Mesothelial cell of epicardium (in vitro differentiated cells): Measurements from ENCODE around the gene CIC. TPM values are rescaled to one million over a fixed set of nuclear protein-coding genes. Genes with fewer than 3 reads are reported as not detected.

ENCODE experiments used
- DNase-seq, 2 experiments: peaks; one replicate each; pipeline ENCODE4 v3.0.0; 2021; ENCODE audit warnings: low spot score in 2 of 2; ENCODE audit not compliant: unreplicated experiment in 2 of 2
- H3K27ac Mint-ChIP-seq: 2 replicates; pipeline ENCODE4 v1.8.0; 2021; ENCODE audit warnings: mixed read lengths
- H3K27me3 Mint-ChIP-seq: 2 replicates; pipeline ENCODE4 v1.8.0; 2021; ENCODE audit warnings: low read depth, mixed read lengths
- H3K36me3 Mint-ChIP-seq: 2 replicates; pipeline ENCODE4 v1.8.0; 2021; ENCODE audit warnings: mixed read lengths
- H3K4me1 Mint-ChIP-seq: 2 replicates; pipeline ENCODE4 v1.8.0; 2021; ENCODE audit warnings: mixed read lengths
- H3K4me3 Mint-ChIP-seq: 2 replicates; pipeline ENCODE4 v1.8.0; 2021; ENCODE audit warnings: mild to moderate bottlenecking, moderate library complexity, mixed read lengths
- H3K9me3 Mint-ChIP-seq: 2 replicates; pipeline ENCODE4 v1.8.0; 2021; ENCODE audit warnings: mixed read lengths
- CTCF ChIP-seq: fragments of 200-600 bp; sonication (generic); IDR thresholded peaks from one replicate; pipeline ENCODE4 v1.5.0; 2021; ENCODE audit warnings: antibody characterized with exemption; ENCODE audit not compliant: unreplicated experiment
- total RNA-seq: library from RNA; stranded (reverse); gene quantifications from 3 replicates; pipeline ENCODE4 v1.2.1, GENCODE V29; 2021

The CIC gene
- total RNA-seq, 1 donor from 2014 or later: 90.9 TPM

- peak overlapping the region; percentile 78 for H3K4me3 Mint-ChIP-seq
- peak; percentile 81 to 92 for DNase-seq
- peaks cover 7% of the 10 kb centered on the region for H3K36me3 Mint-ChIP-seq
- no peaks in the 10 kb centered on the region for H3K9me3 Mint-ChIP-seq
- peaks cover 49% of the 10 kb centered on the region for H3K4me1 Mint-ChIP-seq
- H3K27me3 Mint-ChIP-seq: no peaks in the 10 kb centered on the region
- TF ChIP-seq CTCF: peak; percentile 92
- H3K27ac Mint-ChIP-seq: peak overlapping the region; percentile 91
Measured at GRCh38 chr19:42279902-42280814, 11.1 kb downstream of the CIC start.

- no peak overlapping the region for H3K27ac Mint-ChIP-seq
- no peak for DNase-seq
- H3K36me3 Mint-ChIP-seq: peaks cover 4% of the 10 kb centered on the region
- H3K9me3 Mint-ChIP-seq: no peaks in the 10 kb centered on the region
- H3K27me3 Mint-ChIP-seq: no peaks in the 10 kb centered on the region
- peak overlapping the region; percentile 72 for H3K4me3 Mint-ChIP-seq
- TF ChIP-seq CTCF: no peak
- H3K4me1 Mint-ChIP-seq: peaks cover 54% of the 10 kb centered on the region
Measured at GRCh38 chr19:42280815-42281145, 11.7 kb downstream of the CIC start.

GRCh38 chr19:42281146-42281826, 12.2 kb downstream of the CIC start:
- no peaks in the 10 kb centered on the region for H3K36me3 Mint-ChIP-seq
- peak overlapping the region; percentile 72 for H3K4me3 Mint-ChIP-seq
- peaks cover 55% of the 10 kb centered on the region for H3K4me1 Mint-ChIP-seq
- H3K27ac Mint-ChIP-seq: peak overlapping the region; percentile 97
- TF ChIP-seq CTCF: no peak
- DNase-seq: peak in 1 of 2 experiments; percentile 38
- no peaks in the 10 kb centered on the region for H3K27me3 Mint-ChIP-seq
- no peaks in the 10 kb centered on the region for H3K9me3 Mint-ChIP-seq

- peak in 1 of 2 experiments; percentile 17 for DNase-seq
- peaks cover 56% of the 10 kb centered on the region for H3K4me1 Mint-ChIP-seq
Measured at GRCh38 chr19:42281827-42282762, 13.0 kb downstream of the CIC start.

More at GRCh38 chr19:42281827-42282762, 13.0 kb downstream of the CIC start:
- Mint-ChIP-seq H3K27ac (peak overlapping the region; percentile 97), H3K27me3 (no peaks in the 10 kb centered on the region), H3K36me3 (no peaks in the 10 kb centered on the region), H3K9me3 (no peaks in the 10 kb centered on the region), H3K4me3 (peak overlapping the region; percentile 72)
- no peak for TF ChIP-seq CTCF
